Mesothelial cell of epicardium (in vitro differentiated cells): Measurements from ENCODE around the gene CLP1. TPM values are rescaled to one million over a fixed set of nuclear protein-coding genes. Genes with fewer than 3 reads are reported as not detected.

Experiments used
- DNase-seq, 2 experiments: peaks; one replicate each; pipeline ENCODE4 v3.0.0; 2021; ENCODE audit warnings: low spot score in 2 of 2; ENCODE audit not compliant: unreplicated experiment in 2 of 2
- H3K27ac Mint-ChIP-seq: 2 replicates; pipeline ENCODE4 v1.8.0; 2021; ENCODE audit warnings: mixed read lengths
- H3K27me3 Mint-ChIP-seq: 2 replicates; pipeline ENCODE4 v1.8.0; 2021; ENCODE audit warnings: low read depth, mixed read lengths
- H3K36me3 Mint-ChIP-seq: 2 replicates; pipeline ENCODE4 v1.8.0; 2021; ENCODE audit warnings: mixed read lengths
- H3K4me1 Mint-ChIP-seq: 2 replicates; pipeline ENCODE4 v1.8.0; 2021; ENCODE audit warnings: mixed read lengths
- H3K4me3 Mint-ChIP-seq: 2 replicates; pipeline ENCODE4 v1.8.0; 2021; ENCODE audit warnings: mild to moderate bottlenecking, moderate library complexity, mixed read lengths
- H3K9me3 Mint-ChIP-seq: 2 replicates; pipeline ENCODE4 v1.8.0; 2021; ENCODE audit warnings: mixed read lengths
- CTCF ChIP-seq: fragments of 200-600 bp; sonication (generic); IDR thresholded peaks from one replicate; pipeline ENCODE4 v1.5.0; 2021; ENCODE audit warnings: antibody characterized with exemption; ENCODE audit not compliant: unreplicated experiment
- total RNA-seq: library from RNA; stranded (reverse); gene quantifications from 3 replicates; pipeline ENCODE4 v1.2.1, GENCODE V29; 2021

The CLP1 gene
- total RNA-seq, 1 donor from 2014 or later = 19.5 TPM

GRCh38 chr11:57618438-57618837 lies 39.1 kb upstream of the CLP1 start:
- peaks cover 6% of the 10 kb centered on the region for H3K4me1 Mint-ChIP-seq
- H3K9me3 Mint-ChIP-seq = no peaks in the 10 kb centered on the region
- no peak for DNase-seq
- no peak overlapping the region for H3K4me3 Mint-ChIP-seq
- no peak overlapping the region for H3K27ac Mint-ChIP-seq
- peaks cover 26% of the 10 kb centered on the region for H3K36me3 Mint-ChIP-seq
- no peaks in the 10 kb centered on the region for H3K27me3 Mint-ChIP-seq
- no peak for TF ChIP-seq CTCF

- Mint-ChIP-seq H3K4me3 (no peak overlapping the region), H3K27me3 (no peaks in the 10 kb centered on the region), H3K9me3 (no peaks in the 10 kb centered on the region), H3K36me3 (peaks cover 23% of the 10 kb centered on the region), H3K4me1 (peaks cover 6% of the 10 kb centered on the region), H3K27ac (no peak overlapping the region)
- DNase-seq = no peak
- TF ChIP-seq CTCF = no peak
Measured at GRCh38 chr11:57619331-57619730, 38.2 kb upstream of the CLP1 start.

- no peak overlapping the region for H3K4me3 Mint-ChIP-seq
Measured at GRCh38 chr11:57620467-57620866, 37.1 kb upstream of the CLP1 start.

GRCh38 chr11:57622263-57622662 lies 35.3 kb upstream of the CLP1 start:
- Mint-ChIP-seq H3K4me3 (no peak overlapping the region), H3K27ac (no peak overlapping the region), H3K4me1 (peaks cover 6% of the 10 kb centered on the region), H3K36me3 (peaks cover 15% of the 10 kb centered on the region), H3K9me3 (no peaks in the 10 kb centered on the region), H3K27me3 (no peaks in the 10 kb centered on the region)
- no peak for TF ChIP-seq CTCF
- DNase-seq = no peak

More at GRCh38 chr11:57620467-57620866, 37.1 kb upstream of the CLP1 start:
- peaks cover 6% of the 10 kb centered on the region for H3K4me1 Mint-ChIP-seq
- DNase-seq = no peak
- H3K36me3 Mint-ChIP-seq = peaks cover 23% of the 10 kb centered on the region
- H3K27ac Mint-ChIP-seq = no peak overlapping the region
- H3K27me3 Mint-ChIP-seq = no peaks in the 10 kb centered on the region
- no peak for TF ChIP-seq CTCF
- H3K9me3 Mint-ChIP-seq = no peaks in the 10 kb centered on the region

GRCh38 chr11:57624864-57625263 lies 32.7 kb upstream of the CLP1 start:
- Mint-ChIP-seq H3K4me3 (no peak overlapping the region), H3K27me3 (no peaks in the 10 kb centered on the region), H3K9me3 (no peaks in the 10 kb centered on the region), H3K27ac (no peak overlapping the region), H3K4me1 (peaks cover 13% of the 10 kb centered on the region), H3K36me3 (peaks cover 12% of the 10 kb centered on the region)
- no peak for DNase-seq
- TF ChIP-seq CTCF = no peak

- DNase-seq = no peak
- peaks cover 17% of the 10 kb centered on the region for H3K4me1 Mint-ChIP-seq
- no peak for TF ChIP-seq CTCF
- peaks cover 4% of the 10 kb centered on the region for H3K36me3 Mint-ChIP-seq
- H3K27me3 Mint-ChIP-seq = no peaks in the 10 kb centered on the region
- no peaks in the 10 kb centered on the region for H3K9me3 Mint-ChIP-seq
- no peak overlapping the region for H3K4me3 Mint-ChIP-seq
- no peak overlapping the region for H3K27ac Mint-ChIP-seq
Measured at GRCh38 chr11:57626895-57627294, 30.7 kb upstream of the CLP1 start.
